Stimulated activated CD8-positive, alpha-beta memory T cell treated with anti-CD3 and anti-CD28 coated beads, Interleukin-4, amount 100 ng/mL, for 4 hours (primary cell): ENCODE results near the gene MAPKAPK5.
"Not testable (repeated sequence)": the region's sequence is repeated elsewhere in the genome, so short reads cannot be mapped to it uniquely, and the experiment has no call there.

Experiments
- DNase-seq, 2 donors: peaks; one replicate each; pipeline ENCODE4 v3.0.0-alpha.2; 2020; ENCODE audit warnings: low read depth in 2 of 2, low spot score in 1 of 2

Gene MAPKAPK5, protein sequence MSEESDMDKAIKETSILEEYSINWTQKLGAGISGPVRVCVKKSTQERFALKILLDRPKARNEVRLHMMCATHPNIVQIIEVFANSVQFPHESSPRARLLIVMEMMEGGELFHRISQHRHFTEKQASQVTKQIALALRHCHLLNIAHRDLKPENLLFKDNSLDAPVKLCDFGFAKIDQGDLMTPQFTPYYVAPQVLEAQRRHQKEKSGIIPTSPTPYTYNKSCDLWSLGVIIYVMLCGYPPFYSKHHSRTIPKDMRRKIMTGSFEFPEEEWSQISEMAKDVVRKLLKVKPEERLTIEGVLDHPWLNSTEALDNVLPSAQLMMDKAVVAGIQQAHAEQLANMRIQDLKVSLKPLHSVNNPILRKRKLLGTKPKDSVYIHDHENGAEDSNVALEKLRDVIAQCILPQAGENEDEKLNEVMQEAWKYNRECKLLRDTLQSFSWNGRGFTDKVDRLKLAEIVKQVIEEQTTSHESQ

DNA sequence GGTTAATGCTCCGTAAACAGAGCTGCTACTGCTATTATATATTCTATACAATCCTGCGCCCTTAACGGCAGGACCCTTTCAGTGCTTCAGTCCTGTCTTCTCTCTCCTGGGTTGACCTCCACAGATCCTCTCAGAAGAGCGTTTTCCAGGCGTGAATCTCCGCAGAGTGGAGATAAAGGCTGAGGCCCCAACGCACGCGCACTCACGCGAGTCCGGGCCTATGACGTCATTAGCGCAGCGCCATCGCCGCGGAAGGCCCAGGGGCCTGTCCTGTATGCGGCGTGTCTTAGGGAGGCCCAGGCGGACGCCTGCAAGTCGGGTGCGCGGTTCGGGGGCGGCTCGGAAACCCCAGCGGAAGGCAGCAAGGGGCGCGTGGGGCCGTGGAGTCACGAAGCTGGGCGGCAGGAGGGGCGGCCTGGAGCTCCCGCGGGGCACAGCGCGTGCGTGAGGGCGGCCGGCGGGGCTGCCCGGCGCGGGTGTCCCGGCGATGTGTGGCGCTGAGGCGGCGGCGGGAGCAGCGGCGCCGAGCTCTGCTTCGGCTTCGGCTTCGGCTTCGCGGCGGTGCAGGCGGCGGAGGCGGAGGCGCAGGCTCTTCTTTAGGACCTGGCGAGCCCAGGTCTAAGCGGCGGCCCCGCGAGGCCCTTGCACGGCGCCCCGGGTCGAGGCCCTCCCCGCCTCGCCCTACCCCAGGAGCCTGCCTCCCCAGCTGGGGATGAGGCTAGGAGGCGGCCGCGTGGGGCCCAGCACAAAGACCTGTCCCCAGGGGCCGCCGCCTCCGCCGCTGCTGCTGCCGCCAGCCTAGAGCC is at the start of gene MAPKAPK5:
MAPKAPK5 (plus strand) TSS at position 479 of the 806 bp plus-strand sequence. CDS start 506 bp downstream, outside the sequence.
- DNase-seq, result peak; percentile 97 to 98

DNA sequence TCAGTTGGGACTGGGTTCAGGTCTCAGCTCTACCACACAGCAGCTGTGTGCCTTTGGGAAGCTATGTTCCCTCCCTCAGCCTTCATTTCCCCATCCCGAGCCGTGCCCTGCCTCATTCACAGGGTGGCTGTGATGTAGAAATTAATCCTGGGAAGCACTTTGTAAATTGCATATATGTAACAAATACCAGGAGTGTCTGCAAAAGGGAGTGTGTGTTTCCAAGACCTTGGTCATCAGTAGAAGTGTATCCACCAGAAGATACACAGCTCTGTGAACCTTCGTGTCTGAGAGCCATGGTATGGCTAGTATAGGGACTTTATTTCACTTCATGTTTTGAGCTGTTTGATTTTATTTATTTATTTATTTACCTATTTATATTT is 49.2 kb upstream of the MAPKAPK5 start:
- DNase-seq, result no peak

DNA sequence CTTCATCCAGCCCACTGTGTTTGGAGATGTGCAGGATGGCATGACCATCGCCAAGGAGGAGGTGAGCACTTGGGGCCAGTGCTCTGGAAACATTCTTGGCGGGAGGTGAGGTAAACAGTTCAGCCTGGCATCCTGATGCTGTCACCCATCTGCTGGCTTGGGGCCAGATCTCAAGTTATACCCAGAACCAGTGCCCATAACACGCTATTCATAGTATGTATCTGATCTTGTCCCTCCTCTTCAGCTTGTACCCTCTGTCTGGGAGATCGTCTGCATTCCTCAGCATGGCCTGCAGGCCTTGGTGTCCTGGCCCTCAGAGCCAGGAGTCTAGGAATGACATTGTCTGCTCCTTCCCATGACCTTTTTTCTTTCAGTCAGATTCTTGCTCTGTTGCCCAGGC is 43.8 kb upstream of the MAPKAPK5 start:
- no peak for DNase-seq

DNA sequence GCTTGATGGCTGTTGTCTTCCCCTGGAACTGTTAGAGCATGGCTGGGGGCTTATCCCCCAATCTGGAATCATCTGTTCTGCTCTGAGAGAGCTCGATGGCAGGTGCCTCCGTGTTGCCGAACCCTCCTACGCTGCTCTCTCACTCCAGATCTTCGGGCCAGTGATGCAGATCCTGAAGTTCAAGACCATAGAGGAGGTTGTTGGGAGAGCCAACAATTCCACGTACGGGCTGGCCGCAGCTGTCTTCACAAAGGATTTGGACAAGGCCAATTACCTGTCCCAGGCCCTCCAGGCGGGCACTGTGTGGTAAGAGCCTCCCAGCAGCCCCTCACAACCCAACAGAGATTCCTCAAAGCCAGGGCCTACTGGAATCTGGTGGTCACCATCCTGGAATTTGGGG is 42.3 kb upstream of the MAPKAPK5 start:
- DNase-seq, result no peak

DNA sequence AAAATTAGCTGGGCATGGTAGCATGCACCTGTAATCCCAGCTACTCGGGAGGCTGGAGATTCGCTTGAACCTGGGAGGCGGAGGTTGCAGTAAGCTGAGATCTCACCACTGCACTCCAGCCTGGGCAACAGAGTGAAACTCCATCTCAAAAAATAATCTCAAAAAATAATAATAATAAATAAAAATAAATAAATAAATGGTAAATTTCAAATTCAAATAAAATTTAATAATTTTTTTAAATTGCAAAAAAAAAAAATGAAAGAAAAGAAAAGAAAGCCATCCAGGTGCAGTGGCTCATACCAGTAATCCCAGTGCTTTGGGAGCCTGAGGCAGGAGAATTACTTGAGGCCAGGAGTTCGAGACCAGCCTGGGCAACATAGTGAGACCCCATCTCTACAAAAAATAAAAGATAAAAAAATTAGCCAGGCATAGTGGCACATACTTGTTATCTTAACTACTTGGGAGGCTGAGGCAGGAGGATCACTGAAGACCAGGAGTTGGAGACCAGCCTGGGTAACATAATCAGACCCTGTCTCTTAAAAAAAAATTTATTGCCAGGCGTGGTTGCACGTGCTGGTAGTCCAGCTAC is 38.9 kb upstream of the MAPKAPK5 start:
- no peak for DNase-seq

DNA sequence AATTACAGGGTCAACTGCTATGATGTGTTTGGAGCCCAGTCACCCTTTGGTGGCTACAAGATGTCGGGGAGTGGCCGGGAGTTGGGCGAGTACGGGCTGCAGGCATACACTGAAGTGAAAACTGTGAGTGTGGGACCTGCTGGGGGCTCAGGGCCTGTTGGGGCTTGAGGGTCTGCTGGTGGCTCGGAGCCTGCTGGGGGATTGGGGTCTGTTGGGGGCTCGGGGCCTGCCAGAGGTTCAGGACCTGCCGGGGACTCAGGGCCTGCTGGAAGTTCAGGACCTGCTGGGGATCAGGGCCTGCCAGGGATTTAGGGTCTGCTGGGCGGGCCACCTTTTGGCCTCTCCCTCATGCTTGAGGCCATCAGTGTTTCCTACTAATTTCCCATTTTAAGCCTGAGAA is 38.2 kb upstream of the MAPKAPK5 start:
- no peak for DNase-seq

DNA sequence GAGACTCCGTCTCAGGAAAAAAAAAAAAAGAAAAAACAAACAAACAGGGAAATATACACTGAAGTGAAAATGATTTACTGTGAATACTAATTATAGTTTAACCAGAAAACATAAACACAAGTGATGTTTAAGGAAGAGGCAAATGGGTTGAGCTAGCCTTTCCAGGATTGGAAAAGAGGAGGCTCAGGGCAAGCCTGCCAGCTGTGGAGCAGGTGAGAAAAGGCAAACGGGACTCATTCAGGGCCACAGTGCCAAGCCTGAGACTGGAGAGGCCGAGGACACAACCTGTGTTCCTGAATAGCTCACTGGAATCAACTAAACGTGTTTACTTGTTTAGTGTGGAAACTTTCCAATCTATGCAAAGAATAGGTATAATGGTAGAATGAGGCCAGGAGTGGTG is 35.7 kb upstream of the MAPKAPK5 start:
- no peak for DNase-seq

DNA sequence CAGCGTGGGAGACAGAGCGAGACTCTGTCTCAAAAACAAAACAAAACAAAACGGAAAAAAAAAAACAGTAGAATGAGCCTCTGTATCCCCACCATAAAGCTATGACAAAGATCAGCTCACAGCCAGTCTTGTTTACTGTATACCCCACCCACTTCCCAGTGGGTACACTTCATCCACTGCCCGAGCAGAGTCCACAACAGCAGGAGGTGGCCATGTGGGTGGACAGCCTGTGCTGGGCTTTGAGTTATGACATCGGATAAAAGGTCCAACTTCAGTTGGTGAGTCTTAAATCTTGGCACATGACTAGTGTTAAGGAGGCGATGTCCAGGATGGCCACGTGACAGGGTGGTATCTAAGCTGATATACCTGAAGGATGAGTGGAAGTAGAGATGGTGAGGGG is 34.8 kb upstream of the MAPKAPK5 start:
- no peak for DNase-seq

DNA sequence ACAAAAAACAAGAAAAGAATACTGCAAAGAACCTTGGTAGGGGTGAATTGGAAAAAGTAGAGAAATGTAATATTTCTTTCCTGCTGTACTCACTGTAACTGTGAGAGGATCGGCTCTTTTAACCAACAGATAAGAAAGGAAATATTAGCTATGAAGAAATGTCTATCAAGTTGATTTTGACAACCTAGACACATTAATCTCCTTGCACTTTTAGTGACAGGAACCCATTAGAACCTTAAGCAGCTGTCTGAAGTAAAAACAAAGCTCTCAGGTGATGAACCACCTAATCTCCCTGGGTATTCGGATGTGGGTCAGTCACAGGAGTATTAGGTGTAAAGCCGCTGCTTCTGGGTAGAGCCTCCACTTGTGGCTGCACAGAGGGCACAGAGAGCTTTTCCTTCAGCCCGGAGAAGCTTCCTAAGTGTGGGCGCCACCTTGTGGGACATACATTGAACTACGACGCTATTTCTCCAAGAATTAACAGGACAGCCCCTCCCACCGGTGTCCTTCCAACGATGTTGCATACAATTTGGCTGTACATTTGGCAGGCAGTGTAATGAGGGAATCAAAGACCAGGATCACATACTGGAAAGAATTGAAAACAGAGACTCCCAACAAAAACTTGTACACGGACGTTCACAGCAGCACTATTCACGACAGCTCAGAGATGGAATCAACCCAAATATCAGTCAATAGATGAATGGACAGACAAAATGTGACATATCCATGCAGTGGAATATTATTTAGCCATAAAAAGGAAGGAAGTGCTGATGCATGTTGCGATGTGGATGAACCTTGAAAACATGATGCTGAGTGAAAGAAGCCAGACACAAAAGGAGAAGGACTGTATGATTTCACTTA is 28.9 kb upstream of the MAPKAPK5 start:
- peak; percentile 16 to 27 for DNase-seq

DNA sequence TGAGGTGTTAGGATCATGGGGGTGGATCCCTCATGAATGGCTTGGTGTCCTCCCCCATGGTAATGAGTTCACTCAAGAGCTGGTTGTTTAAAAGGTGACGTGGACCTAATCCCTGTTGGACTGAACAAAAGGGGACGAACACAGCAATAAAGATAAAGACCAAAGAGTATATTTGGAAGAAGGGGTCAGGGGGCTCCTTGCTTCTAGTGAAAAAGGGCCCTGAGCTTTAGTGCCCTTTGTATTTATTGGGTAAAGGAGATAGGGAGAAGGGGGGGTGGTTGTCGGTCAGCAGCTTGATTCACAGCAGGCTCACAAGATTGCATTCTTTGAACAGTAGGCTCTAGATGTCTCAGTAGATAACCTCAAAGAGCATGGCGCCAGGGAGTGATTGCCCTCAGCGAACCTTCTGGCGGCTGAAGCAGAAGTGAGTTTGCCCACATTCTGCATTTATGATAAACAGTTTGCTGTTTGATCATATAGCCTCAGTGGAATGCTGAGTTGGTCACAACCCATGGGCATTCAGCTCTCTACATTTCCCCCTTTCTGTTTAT is 25.9 kb upstream of the MAPKAPK5 start:
- no peak for DNase-seq

DNA sequence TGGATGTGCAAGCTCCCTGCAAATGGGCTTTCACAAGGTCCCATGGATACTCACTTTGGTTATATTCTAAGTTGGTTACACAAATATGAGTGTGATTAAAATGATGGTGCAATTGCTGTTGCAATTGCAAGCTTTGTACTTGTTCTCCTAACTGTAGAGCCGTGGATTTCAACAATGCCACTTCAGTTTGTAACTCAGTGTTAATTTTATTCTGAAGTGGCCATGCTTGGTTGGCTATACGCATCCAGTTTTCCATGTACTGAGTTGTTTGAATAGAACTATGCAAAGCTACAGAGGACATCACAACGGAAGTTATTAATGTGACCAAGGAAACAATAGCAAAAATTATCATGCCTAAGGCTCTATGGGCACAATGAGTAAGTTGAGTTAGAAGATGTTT is 25.1 kb upstream of the MAPKAPK5 start:
- DNase-seq, result not testable (repeated sequence)

DNA sequence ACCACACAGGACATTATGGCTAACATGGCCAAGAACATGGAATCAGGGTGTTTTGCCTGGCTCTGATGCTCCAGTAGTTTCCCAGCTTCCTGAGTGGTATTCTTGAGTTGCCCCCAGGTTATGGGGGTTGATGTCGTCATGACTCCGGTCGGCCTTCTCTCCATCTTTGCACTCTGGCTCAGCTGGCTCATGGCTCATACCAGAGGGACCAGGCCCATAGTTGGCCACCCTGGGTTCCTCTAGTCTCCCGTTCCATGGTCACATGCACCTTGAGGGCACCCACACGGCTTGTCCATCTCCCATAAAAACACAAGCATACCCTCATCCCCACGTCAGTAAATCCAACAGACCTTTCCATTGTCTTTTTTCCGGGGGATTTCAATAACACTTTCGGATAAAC is 23.7 kb upstream of the MAPKAPK5 start:
- DNase-seq, result no peak

DNA sequence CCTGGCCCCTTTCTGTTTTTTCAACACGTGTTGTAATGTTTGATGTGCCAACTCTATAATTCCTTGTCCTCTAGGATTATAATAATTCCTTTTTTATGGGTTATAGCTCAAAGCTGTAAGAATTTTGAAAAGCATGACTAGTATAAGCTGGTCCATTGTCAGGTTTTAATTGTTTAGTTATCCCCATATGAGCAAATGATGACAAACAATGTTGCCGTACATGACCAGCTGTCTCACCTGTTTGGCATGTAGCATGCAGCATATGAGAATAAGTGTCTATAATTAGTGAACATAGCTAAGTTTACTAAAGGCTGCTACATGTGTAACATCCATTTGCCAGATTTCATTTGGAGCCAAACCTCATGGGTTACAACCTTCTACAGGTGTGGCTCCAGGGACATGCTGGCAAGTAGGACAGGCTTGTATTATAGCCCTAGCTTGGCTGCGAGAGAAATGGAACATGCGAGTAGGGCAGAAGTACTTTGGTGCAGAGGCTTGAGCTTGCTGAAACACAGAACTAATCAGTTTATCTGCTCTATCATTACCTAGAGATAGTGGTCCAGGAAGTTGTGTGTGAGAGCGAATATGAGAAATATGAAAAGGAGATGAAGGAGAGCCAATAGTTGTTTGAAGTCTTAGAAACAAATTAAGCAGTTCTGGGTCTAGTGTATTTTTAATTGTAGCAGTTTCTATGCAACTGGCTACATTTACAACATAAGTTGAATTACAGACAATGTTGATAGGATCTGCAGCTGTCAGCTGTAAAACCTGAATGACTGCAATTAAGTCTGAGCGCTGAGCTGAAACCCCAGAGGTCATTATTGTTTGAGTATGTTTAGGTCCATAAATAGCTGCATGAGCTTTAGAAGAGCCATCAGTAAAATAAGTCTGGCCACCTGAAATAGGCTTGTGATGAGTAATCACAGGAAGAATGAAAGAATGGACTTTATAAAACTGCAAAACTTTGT is 22.6 kb upstream of the MAPKAPK5 start:
- DNase-seq, result no peak

DNA sequence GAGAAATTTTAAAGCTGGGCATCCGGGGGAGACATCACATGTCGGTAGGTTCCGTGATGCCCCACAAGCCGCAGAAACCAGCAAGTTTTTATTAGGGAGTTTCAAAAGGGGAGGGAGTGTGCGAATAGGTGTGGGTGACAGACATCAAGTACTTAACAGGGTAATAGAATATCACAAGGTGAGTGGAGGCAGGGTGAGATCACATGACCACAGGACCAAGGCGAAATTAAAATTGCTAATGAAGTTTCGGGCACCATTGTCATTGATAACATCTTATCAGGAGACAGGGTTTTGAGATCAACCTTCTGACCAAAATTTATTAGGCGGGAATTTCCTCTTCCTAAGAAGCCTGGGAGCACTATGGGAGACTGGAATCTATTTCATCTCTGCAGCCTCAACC is 21.2 kb upstream of the MAPKAPK5 start:
- not testable (repeated sequence) for DNase-seq

DNA sequence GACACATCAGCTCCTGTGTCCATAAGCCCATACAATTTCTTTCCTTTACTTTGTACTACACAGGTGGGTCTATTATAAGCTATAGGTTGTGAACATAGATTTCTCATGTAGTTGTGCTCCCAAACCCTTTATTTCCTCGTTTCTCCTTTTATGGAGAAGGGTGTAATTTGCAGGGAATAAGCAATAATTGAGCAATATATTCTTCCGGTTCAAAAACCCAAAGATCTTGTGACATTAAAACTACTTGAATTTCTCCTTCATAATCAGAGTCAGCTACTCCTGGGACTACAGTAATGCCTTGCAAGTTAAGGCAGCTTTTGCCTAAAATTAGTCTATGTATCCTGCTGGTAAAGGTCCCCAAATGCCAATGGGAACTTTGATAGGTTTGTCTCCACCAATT is 19.1 kb upstream of the MAPKAPK5 start:
- no peak for DNase-seq

DNA sequence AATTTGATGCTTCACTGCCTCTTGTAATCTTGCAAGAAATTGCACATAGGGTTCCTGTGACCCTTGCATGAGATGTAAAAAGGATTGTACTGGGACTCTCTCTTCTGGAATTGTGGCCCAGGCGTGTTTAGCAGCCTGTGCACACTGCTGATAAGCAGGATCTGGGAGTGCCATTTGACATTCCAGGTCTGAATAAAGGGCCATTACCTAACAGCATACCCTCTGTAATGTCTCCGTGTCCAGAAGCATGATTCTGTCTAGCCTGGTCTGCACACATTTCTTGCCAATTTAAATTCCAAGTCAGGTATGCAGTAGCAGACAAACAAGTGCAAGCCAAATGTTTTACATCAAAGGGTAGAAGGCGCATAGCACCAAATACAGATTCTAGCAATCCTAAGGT is 18.1 kb upstream of the MAPKAPK5 start:
- DNase-seq, result no peak

DNA sequence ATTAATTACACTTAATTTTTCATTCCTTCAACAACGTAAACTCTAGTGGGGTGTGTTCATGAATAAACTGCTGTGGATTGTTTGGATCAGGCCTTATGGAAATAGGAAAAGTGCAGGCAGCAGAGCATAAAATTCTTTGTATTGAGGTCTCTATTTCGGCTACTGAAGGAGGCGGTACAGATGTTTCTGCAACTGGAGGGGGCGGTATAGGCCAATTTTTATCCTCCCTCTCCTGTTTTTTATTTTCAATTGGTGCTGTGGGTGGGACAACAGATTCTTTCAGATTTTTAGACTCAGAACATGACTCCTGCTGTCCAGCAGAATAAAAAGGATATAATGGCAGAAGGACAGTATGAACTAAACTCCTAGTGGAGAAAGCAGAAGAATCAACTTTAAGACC is 17.7 kb upstream of the MAPKAPK5 start:
- DNase-seq, result not testable (repeated sequence)

DNA sequence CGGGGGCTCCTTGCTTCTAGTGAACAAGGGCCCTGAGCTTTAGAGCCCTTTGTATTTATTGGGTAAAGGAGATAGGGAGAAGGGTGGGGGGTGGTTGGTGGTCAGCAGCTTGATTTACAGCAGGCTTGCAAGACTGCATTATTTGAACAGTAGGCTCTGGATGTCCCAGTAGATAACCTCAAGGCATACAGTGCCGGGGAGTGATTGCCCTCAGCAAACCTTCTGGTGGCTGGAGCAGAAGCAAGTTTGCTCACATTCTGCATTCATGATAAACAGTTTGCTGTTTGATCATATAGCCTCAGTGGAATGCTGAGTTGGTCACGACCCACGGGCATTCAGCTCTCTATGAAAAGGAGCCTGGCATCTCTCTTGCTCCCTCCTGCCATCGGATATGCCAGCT is 16.5 kb upstream of the MAPKAPK5 start:
- DNase-seq, result no peak

DNA sequence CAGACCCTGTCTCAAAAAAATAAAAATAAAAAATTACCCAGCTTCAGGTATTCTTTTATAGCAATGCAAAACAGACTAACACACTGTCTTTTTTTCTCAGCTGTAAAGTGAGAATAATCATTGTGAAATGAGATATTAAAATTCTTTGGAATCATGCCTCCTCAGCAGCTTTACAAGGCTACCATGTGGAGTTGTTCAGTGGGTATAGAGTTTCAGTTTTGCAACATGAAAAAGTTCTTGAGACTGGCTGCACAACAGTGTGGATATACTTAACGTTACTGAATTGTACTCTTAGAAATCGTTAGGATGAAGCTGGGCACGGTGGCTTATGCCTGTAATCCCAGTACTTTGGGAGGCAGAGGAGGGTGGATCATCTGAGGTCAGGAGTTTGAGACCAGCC is 15.7 kb upstream of the MAPKAPK5 start:
- DNase-seq, result no peak

DNA sequence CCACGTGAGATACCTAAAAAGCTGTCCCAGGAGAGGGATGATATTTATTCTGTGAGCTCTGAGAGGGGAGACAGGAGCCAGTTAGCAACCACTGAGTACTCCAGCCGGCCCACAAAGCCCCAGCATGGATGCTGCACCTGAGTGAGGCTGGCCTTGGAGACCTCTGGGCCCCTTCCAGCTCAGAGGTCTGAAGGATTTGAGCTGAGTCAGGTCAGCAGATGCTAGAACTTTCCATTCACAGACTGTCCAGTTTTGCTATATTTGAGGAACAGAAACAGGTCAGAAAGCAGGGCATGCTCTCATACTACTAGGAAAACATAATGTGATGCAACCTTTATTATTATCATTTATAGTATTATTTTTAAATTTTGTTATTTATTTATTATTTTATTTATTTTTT is 15.0 kb upstream of the MAPKAPK5 start:
- DNase-seq, result no peak
